OCI-LY7 (cell line): ENCODE measurements around the gene ATP11A. TPM values are rescaled to one million over a fixed set of nuclear protein-coding genes. Genes with fewer than 3 reads are reported as not detected.

Experiments used
- BruUV-seq: library from RNA; stranded (reverse); fragments of 400-500 nt; replicated peaks from 2 replicates; lab custom pipeline; 2021; lab: Mats Ljungman, UMichigan
- CTCF ChIA-PET: fragments of 300-600 bp; sonication (Branson Sonifier 250); formaldehyde crosslinking; loops from one replicate; lab custom pipeline; 2022; ENCODE audit warnings: antibody characterized with exemption; ENCODE audit not compliant: unreplicated experiment; lab: Charles Lee
- POLR2A ChIA-PET: fragments of 300-600 bp; sonication (Branson Sonifier 250); formaldehyde crosslinking; loops from one replicate; lab custom pipeline; 2022; ENCODE audit warnings: antibody characterized with exemption; lab: Charles Lee
- DNase-seq: peaks from one replicate; pipeline ENCODE4 v3.0.0-alpha.2; 2015; ENCODE audit warnings: low spot score
- H2AFZ ChIP-seq: fragments of 200-600 bp; sonication (generic), shearing (Covaris generic); 2 replicates; pipeline ENCODE4 v1.6.1; 2014; ENCODE audit warnings: mild to moderate bottlenecking, antibody characterized with exemption, low read length, moderate library complexity
- H3K27ac ChIP-seq: fragments of 200-600 bp; sonication (generic); 2 replicates; pipeline ENCODE4 v1.5.1; 2014; ENCODE audit warnings: mixed run types, low read depth, mild to moderate bottlenecking, moderate library complexity, low read length, inconsistent platforms; ENCODE audit not compliant: poor library complexity, severe bottlenecking
- H3K36me3 ChIP-seq: fragments of 200-600 bp; sonication (generic); 2 replicates; pipeline ENCODE4 v1.6.1; 2014; ENCODE audit warnings: mild to moderate bottlenecking, antibody characterized with exemption, low read length, moderate library complexity, mixed read lengths; ENCODE audit not compliant: insufficient read depth
- H3K4me1 ChIP-seq: fragments of 200-600 bp; sonication (generic); 2 replicates; pipeline ENCODE4 v1.5.1; 2014; ENCODE audit warnings: mild to moderate bottlenecking, low read length; ENCODE audit not compliant: insufficient read depth, poor library complexity, severe bottlenecking
- H3K4me2 ChIP-seq: fragments of 200-600 bp; sonication (generic); 2 replicates; pipeline ENCODE4 v1.6.1; 2014; ENCODE audit warnings: mild to moderate bottlenecking, low read length
- H3K4me3 ChIP-seq: fragments of 200-600 bp; sonication (generic); 2 replicates; pipeline ENCODE4 v1.5.1; 2014; ENCODE audit warnings: mild to moderate bottlenecking, low read depth, low read length; ENCODE audit not compliant: poor library complexity, severe bottlenecking
- H3K79me2 ChIP-seq: fragments of 200-600 bp; sonication (generic); 2 replicates; pipeline ENCODE4 v1.6.1; 2016; ENCODE audit warnings: low read depth, mild to moderate bottlenecking, low read length, moderate library complexity, mixed read lengths; ENCODE audit not compliant: insufficient read depth
- H3K9me2 ChIP-seq: fragments of 200-600 bp; sonication (generic); 2 replicates; pipeline ENCODE4 v1.6.1; 2016; ENCODE audit warnings: mild to moderate bottlenecking, low read length, mixed read lengths; ENCODE audit not compliant: insufficient read depth
- H3K9me3 ChIP-seq: fragments of 200-600 bp; sonication (generic); 2 replicates; pipeline ENCODE4 v1.6.1; 2014; ENCODE audit warnings: mild to moderate bottlenecking, mixed run types, low read length, mixed read lengths
- H4K20me1 ChIP-seq: fragments of 200-600 bp; sonication (generic); 2 replicates; pipeline ENCODE4 v1.6.1; 2014; ENCODE audit warnings: mild to moderate bottlenecking, antibody characterized with exemption, low read length, moderate library complexity, mixed read lengths; ENCODE audit not compliant: insufficient read depth
- EZH2phosphoT487 ChIP-seq: fragments of 200-600 bp; sonication (generic); IDR thresholded peaks from 2 replicates; pipeline ENCODE4 v1.6.1; 2018; ENCODE audit warnings: low read depth, borderline replicate concordance, mild to moderate bottlenecking, mixed run types, antibody characterized with exemption, low read length, moderate library complexity, mixed read lengths
- intact Hi-C: fragments of 100-400 bp; cut with micrococcal nuclease; formaldehyde crosslinking; loops from one replicate; pipeline ENCODE4 v1.10.0; 2022; ENCODE audit not compliant: unreplicated experiment
- total RNA-seq, 2 experiments: library from RNA; depleted of rRNA in 1 of 2; stranded (reverse); fragments of >200 nt in 1 of 2; shearing (Covaris generic) in 1 of 2; gene quantifications; 2 replicates each; pipeline ENCODE4 v1.2.3, GENCODE V29; 2014 to 2022
- TF ChIP-seq, protein P1 (sequence below): fragments of 200-600 bp; sonication (generic); conservative IDR thresholded peaks from 2 replicates; pipeline ENCODE4 v1.5.1; 2014; ENCODE audit warnings: mild to moderate bottlenecking, antibody characterized with exemption, low read length, moderate library complexity, mixed read lengths

Gene ATP11A
- total RNA-seq, 2 experiments from 2014 or later, result 8.8 to 23.1 TPM

GRCh38 chr13:112910016-112910415, 220.2 kb downstream of the ATP11A start:
- BruUV-seq, result no TSS peak
- DNase-seq, result no peak
- Histone ChIP-seq H3K4me3 (no peak overlapping the region), H3K4me1 (peaks cover 9% of the 10 kb centered on the region), H3K36me3 (no peaks in the 10 kb centered on the region), H3K27ac (no peak overlapping the region), H3K79me2 (no peaks in the 10 kb centered on the region), H2AFZ (no peak overlapping the region), H3K4me2 (no peak overlapping the region), H3K9me3 (no peaks in the 10 kb centered on the region), H3K9me2 (no peaks in the 10 kb centered on the region), H4K20me1 (no peaks in the 10 kb centered on the region)
- intact Hi-C loops, result no loop called here
- TF ChIP-seq, protein P1, sequence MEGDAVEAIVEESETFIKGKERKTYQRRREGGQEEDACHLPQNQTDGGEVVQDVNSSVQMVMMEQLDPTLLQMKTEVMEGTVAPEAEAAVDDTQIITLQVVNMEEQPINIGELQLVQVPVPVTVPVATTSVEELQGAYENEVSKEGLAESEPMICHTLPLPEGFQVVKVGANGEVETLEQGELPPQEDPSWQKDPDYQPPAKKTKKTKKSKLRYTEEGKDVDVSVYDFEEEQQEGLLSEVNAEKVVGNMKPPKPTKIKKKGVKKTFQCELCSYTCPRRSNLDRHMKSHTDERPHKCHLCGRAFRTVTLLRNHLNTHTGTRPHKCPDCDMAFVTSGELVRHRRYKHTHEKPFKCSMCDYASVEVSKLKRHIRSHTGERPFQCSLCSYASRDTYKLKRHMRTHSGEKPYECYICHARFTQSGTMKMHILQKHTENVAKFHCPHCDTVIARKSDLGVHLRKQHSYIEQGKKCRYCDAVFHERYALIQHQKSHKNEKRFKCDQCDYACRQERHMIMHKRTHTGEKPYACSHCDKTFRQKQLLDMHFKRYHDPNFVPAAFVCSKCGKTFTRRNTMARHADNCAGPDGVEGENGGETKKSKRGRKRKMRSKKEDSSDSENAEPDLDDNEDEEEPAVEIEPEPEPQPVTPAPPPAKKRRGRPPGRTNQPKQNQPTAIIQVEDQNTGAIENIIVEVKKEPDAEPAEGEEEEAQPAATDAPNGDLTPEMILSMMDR, result no peak
- no peak for TF ChIP-seq EZH2phosphoT487
- CTCF ChIA-PET, result no interaction called here
- POLR2A ChIA-PET, result no interaction called here

DNA sequence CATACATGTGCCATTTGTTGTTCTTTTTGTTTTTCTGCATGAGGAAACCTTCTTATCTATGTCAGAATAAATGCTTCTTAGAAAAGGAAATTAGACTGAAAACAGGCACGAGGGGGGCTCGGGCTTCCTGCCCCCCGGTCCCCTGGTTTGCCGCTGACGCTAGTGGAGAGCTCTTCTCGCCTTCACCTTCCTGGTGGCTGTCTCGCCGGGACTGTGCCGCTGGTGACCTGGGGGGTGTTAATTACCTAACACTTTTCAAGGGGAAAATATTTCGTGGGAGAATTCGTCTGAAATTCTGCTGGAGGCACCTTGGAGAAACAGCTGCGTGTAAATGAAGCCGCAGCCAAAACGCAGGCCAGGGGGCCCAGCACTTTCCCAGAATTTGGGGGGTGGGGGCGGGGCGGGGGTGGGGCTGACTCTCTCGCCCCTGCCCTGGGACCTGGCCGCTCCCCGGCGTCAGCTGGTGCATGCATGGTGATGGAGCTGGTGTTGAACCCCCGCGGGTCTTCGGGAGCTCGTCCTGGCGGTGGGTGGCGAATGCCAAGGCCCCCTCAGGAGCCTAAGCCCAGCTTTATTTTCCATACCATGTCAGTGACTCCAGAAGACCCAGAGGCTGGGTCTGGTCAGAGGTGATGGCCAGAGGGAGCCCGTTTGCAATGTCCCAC, 220.9 kb downstream of the ATP11A start:
- no peaks in the 10 kb centered on the region for H3K9me3 ChIP-seq
- H2AFZ ChIP-seq, result no peak overlapping the region
- peaks cover 9% of the 10 kb centered on the region for H3K4me1 ChIP-seq
- no peak overlapping the region for H3K27ac ChIP-seq
- no peaks in the 10 kb centered on the region for H3K36me3 ChIP-seq
- no peaks in the 10 kb centered on the region for H3K9me2 ChIP-seq
- no peak for DNase-seq
- no peak for TF ChIP-seq EZH2phosphoT487
- TF ChIP-seq, protein P1, result no peak
- H3K4me2 ChIP-seq, result no peak overlapping the region
- no peaks in the 10 kb centered on the region for H4K20me1 ChIP-seq
- POLR2A ChIA-PET, result no interaction called here
- no TSS peak for BruUV-seq
- no peaks in the 10 kb centered on the region for H3K79me2 ChIP-seq
- no peak overlapping the region for H3K4me3 ChIP-seq
- CTCF ChIA-PET, result no interaction called here
- intact Hi-C loops, result no loop called here

- peaks cover 9% of the 10 kb centered on the region for H3K4me1 ChIP-seq
- no peak overlapping the region for H3K4me2 ChIP-seq
- no peaks in the 10 kb centered on the region for H3K36me3 ChIP-seq
- H3K9me3 ChIP-seq, result no peaks in the 10 kb centered on the region
- no peak overlapping the region for H2AFZ ChIP-seq
- no peaks in the 10 kb centered on the region for H3K9me2 ChIP-seq
- no peak overlapping the region for H3K4me3 ChIP-seq
- no TSS peak for BruUV-seq
- intact Hi-C loops, result no loop called here
- DNase-seq, result no peak
- ChIA-PET CTCF (no interaction called here), POLR2A (no interaction called here)
- H4K20me1 ChIP-seq, result no peaks in the 10 kb centered on the region
- H3K79me2 ChIP-seq, result no peaks in the 10 kb centered on the region
- H3K27ac ChIP-seq, result no peak overlapping the region
- TF ChIP-seq, protein P1, result no peak
- TF ChIP-seq EZH2phosphoT487, result no peak
Measured at GRCh38 chr13:112911285-112911701, 221.5 kb downstream of the ATP11A start.
